ENCODE data around the gene MYO5B. TPM values are rescaled to one million over a fixed set of nuclear protein-coding genes. Genes with fewer than 3 reads are reported as not detected.

MYO5B gene
- total and polyA plus RNA-seq, 2 of the 4 experiments (the other 2 are of a cell fraction): 0.24 to 0.54 TPM

DNA sequence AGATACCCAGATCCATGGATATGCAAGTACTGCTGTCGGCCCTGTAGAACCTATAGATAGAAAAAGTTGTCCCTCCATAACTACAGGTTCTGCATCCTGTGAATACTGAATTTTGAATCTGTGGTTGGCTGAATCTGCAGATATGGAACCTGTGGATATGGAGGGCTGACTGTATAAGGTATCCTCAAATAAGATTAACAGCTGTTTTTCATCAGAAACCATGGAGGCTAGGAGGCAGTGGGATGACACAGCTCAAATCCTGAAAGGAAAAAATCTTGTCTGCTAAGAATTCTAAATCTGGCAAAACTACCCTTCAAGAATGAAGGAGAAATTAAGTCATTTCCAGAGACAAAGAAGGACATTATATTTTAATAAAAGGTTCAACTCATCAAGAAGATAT, 367.0 kb downstream of the MYO5B start:
- no peak overlapping the region for H2BK120ac ChIP-seq (ENCODE audit: low read depth, low read length)
- H2BK15ac ChIP-seq (ENCODE audit: low read depth, low read length): no peak overlapping the region
- in situ Hi-C loops (cut with MboI; ENCODE audit: low sequenced_read_pairs): no loop called here
- peaks cover 3 to 7% of the 10 kb centered on the region in 2 experiments; a peak in 2 of 4 replicates for H3K79me1 ChIP-seq (ENCODE audit: low read depth in 1 of 2, low read length in 2 of 2)
- H3K4me2 ChIP-seq (ENCODE audit: low read depth, low read length): no peak overlapping the region
- H3K4ac ChIP-seq (ENCODE audit: low read depth, low read length): no peak overlapping the region
- TF ChIP-seq, protein P1, sequence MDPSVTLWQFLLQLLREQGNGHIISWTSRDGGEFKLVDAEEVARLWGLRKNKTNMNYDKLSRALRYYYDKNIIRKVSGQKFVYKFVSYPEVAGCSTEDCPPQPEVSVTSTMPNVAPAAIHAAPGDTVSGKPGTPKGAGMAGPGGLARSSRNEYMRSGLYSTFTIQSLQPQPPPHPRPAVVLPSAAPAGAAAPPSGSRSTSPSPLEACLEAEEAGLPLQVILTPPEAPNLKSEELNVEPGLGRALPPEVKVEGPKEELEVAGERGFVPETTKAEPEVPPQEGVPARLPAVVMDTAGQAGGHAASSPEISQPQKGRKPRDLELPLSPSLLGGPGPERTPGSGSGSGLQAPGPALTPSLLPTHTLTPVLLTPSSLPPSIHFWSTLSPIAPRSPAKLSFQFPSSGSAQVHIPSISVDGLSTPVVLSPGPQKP (IDR thresholded peaks at IDR 0.05; ENCODE audit: borderline replicate concordance, low read depth, low read length): no peak
- no peak for TF ChIP-seq MAFK (IDR thresholded peaks at IDR 0.05; ENCODE audit: low read depth, low read length)
- H3K56ac ChIP-seq (ENCODE audit: extremely low read depth, insufficient read depth, low read length): no peak overlapping the region
- H4K20me1 ChIP-seq (ENCODE audit: insufficient read depth, low read length): no peaks in the 10 kb centered on the region
- H2AK5ac ChIP-seq (ENCODE audit: low read depth, low read length): no peak overlapping the region
- no TSS peak for BruUV-seq (replicated peaks)
- no peak overlapping the region for H3K23ac ChIP-seq (ENCODE audit: low read depth, low read length)
- no peak overlapping the region for H3K27ac ChIP-seq (ENCODE audit: insufficient read depth, low read length)
- no peak overlapping the region for H3K4me3 ChIP-seq (ENCODE audit: insufficient read depth, low read depth, low read length)
- H4K91ac ChIP-seq (ENCODE audit: insufficient read depth, low read depth, low read length): no peak overlapping the region
- DNase-seq (no peak), ATAC-seq (ENCODE audit: low read depth) (no peak)
- no peak overlapping the region for H4K5ac ChIP-seq (ENCODE audit: low read depth, low read length)
- peaks cover 9% of the 10 kb centered on the region for H3K9me3 ChIP-seq (ENCODE audit: control insufficient read depth, insufficient read depth, low read length)
- H2BK5ac ChIP-seq (ENCODE audit: low read depth, low read length, poor library complexity, severe bottlenecking): no peak overlapping the region
- no peak overlapping the region for H2AK9ac ChIP-seq (replicated peaks; ENCODE audit: low read depth, low read length, poor library complexity)
- H4K8ac ChIP-seq (ENCODE audit: low read depth in 2 of 2, low read length in 2 of 2): no peak overlapping the region
- H2AFZ ChIP-seq (replicated peaks; ENCODE audit: low read length, poor library complexity): no peak overlapping the region
- H3K27me3 ChIP-seq (ENCODE audit: control insufficient read depth, insufficient read depth, low read length): no peaks in the 10 kb centered on the region
- H3K36me3 ChIP-seq (ENCODE audit: control insufficient read depth, insufficient read depth, low read length): no peaks in the 10 kb centered on the region
- WGBS, 2 experiments (ENCODE audit: extremely low coverage in 2 of 2, insufficient read length in 1 of 2): no CpG with 5 or more reads among the region's 1 CpG
- no peak overlapping the region for H2BK20ac ChIP-seq (ENCODE audit: low read depth, low read length)
- H3K4me1 ChIP-seq (ENCODE audit: control insufficient read depth, insufficient read depth, low read length): no peaks in the 10 kb centered on the region
- CTCF ChIA-PET: no interaction called here
- H3K9ac ChIP-seq (ENCODE audit: low read depth, low read length): no peak overlapping the region
- intact Hi-C loops (cut with micrococcal nuclease): no loop called here
- no peak overlapping the region for H3K18ac ChIP-seq (ENCODE audit: low read depth, low read length)
- H3K9me1 ChIP-seq (ENCODE audit: insufficient read depth, low read length): no peaks in the 10 kb centered on the region
- dilution Hi-C loops (cut with HindIII; ENCODE audit: low sequenced_read_pairs, unreplicated experiment): no loop called here
- no peak overlapping the region for H3K14ac ChIP-seq (replicated peaks; ENCODE audit: low read depth, low read length)
- POLR2A ChIA-PET (ENCODE audit: unreplicated experiment): no interaction called here

All from IMR-90 (cell line).